Prostate gland (tissue), 2 donors: ENCODE results near the gene ANO6.

Experiments used
- CTCF ChIP-seq, 4 experiments: fragments of 200-600 bp in 2 of 4; fragments of 450-650 bp in 2 of 4; sonication (generic) in 2 of 4; IDR thresholded peaks; 1 replicate in 3 of 4; 2 replicates in 1 of 4; pipeline ENCODE4 v1.5.1; 2016 to 2019; ENCODE audit warnings: antibody characterized with exemption in 4 of 4, mild to moderate bottlenecking in 2 of 4, moderate library complexity in 2 of 4
- POLR2A ChIP-seq: fragments of 450-650 bp; IDR thresholded peaks from one replicate; pipeline ENCODE4 v1.6.1; 2016; ENCODE audit warnings: antibody characterized with exemption, mild to moderate bottlenecking

GRCh38 chr12:45220363-45220931 is 4.6 kb downstream of the ANO6 start:
- TF ChIP-seq CTCF (IDR thresholded peaks at IDR 0.05), result no peak
- no peak for TF ChIP-seq POLR2A
